Limb (tissue), 2 donors: ENCODE measurements around the gene HOMEZ.
"Not testable (repeated sequence)": the region's sequence is repeated elsewhere in the genome, so short reads cannot be mapped to it uniquely, and the experiment has no call there.

Source experiments
- DNase-seq, 2 donors: peaks; one replicate each; pipeline ENCODE4 v3.0.0-alpha.2; 2016; ENCODE audit errors: extremely low spot score in 2 of 2

The HOMEZ gene, protein sequence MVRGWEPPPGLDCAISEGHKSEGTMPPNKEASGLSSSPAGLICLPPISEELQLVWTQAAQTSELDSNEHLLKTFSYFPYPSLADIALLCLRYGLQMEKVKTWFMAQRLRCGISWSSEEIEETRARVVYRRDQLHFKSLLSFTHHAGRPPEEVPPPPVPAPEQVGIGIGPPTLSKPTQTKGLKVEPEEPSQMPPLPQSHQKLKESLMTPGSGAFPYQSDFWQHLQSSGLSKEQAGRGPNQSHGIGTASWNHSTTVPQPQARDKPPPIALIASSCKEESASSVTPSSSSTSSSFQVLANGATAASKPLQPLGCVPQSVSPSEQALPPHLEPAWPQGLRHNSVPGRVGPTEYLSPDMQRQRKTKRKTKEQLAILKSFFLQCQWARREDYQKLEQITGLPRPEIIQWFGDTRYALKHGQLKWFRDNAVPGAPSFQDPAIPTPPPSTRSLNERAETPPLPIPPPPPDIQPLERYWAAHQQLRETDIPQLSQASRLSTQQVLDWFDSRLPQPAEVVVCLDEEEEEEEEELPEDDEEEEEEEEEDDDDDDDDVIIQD

GRCh38 chr14:23286020-23286901, at the start of gene HOMEZ:
HOMEZ (minus strand) TSS chr14:23286132; CDS start chr14:23285952, 180 bp downstream.
- DNase-seq: peak; percentile 99

GRCh38 chr14:23335623-23336022, 49.7 kb upstream of the HOMEZ start:
- no peak for DNase-seq

DNA sequence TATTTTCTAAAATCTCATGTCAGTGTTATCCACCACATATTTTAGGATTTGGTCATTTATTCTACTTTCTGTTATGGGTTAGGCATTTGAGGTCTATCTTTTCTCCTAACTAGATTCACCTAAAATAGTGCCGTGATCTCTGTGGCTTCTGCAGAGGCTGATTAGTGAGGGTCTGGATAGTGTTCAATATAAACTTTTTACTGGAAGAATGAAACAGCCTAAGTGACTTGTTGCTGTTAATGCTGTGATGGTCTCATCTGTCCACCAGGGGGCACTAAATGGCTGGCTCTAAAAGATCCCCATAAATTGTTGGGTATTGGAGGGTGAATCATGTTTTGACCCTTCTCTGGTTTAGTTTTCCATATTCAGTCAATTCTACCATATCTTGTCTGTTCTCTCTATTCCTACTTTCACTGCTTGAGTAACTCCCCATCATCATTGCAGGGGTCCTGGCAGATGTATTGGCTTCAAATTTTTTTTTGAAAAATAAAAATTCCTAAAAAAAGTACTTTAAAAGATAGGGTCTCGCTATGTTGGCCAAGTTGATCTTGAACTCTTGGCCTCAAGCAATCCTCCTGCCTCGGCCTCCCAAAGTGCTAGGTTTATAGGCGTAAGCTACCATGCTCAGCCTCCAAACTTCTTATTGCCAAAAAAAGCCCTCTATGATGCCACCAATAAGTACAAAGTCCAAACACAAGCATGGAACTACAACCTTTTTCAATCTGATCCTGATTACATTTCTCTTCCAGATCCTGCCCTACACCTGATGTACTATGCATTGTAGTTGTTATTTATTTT, 42.2 kb upstream of the HOMEZ start:
- peak; percentile 73 to 77 for DNase-seq

DNA sequence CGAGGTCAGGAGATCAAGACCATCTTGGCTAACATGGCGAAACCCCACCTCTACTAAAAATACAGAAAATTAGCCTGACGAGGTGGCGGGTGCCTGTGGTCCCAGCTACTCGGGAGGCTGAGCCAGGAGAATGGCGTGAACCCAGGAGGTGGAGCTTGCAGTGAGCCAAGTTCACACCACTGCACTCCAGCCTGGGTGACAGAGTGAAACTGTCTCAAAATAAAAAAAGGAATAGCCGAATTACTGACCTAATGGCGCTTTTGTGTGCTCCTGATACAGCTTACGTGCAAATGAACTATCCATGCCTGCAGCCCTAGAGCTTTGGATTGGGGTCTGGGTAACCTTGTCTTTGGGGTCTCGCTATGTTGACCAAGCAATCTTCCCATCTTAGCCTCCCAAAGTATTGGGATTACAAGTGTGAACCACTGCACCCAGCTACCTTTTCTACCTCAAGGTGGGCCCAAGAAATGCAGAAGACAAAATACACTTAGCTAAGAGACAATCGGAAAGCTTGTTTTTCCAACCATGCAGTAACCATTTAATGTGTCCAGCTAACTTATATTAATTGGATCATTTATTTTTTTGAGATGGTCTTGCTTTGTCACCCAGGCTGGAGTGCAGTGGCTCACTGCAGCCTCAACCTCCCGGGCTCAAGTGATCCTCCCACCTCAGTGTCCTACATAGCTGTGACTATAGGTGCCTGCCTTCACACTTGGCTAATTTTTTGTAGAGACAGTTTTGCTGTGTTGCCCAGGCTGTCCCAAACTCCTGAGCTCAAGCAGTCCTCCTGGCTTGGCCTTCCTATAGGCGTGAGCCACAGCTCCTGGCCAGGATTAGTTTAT, 40.8 kb upstream of the HOMEZ start:
- DNase-seq: no peak

DNA sequence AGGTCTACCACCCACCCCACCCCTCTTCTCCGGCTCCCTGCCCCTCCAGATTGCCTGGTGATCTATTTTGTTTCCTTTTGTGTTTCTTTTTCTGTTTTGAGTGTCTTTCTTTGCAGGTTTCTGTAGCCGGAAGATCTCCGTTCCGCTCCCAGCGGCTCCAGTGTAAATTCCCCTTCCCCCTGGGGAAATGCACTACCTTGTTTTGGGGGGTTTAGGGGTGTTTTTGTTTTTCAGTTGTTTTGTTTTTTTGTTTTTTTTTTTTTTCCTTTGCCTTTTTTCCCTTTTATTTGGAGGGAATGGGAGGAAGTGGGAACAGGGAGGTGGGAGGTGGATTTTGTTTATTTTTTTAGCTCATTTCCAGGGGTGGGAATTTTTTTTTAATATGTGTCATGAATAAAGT, 39.8 kb upstream of the HOMEZ start:
- DNase-seq: not testable (repeated sequence)

GRCh38 chr14:23324993-23325392, 39.1 kb upstream of the HOMEZ start:
- no peak for DNase-seq

DNA sequence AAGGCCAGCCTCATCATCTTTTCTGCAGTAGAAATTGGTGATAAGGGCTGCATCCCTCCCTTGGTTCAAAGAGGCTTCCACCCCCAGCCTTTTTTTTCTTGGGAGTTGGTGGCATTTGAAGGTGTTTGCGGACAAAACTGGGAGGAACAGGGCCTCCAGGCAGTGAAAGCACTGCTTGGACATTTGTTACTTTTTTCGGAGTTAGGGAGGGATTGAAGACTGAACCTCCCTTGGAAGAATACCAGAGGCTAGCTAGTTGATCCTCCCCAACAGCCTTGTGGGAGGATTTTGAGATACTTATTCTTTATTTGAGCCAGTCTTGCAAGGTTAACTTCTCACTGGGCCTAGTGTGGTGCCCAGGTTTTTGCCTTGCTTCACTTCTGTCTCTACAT, 38.5 kb upstream of the HOMEZ start:
- no peak for DNase-seq

DNA sequence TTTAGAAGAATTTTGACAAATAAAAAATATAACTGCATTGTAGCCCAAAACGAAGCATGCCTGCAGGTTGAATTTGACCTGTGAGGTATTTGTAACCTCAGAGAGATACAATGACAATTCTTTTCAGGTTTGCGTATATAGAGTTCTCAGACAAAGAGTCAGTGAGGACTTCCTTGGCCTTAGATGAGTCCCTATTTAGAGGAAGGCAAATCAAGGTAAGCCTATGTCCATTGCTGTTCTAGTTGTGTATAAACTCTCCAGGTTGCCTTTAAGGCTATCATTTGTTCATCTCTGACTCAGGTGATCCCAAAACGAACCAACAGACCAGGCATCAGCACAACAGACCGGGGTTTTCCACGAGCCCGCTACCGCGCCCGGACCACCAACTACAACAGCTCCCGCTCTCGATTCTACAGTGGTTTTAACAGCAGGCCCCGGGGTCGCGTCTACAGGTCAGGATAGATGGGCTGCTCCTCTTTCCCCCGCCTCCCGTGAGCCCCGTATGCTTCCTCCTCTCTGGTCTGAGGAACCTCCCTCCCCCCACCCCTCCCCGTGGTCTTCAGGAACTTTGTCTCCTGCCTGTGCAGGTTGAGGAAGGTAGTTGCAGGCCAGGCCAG, 38.0 kb upstream of the HOMEZ start:
- DNase-seq: no peak

- DNase-seq: no peak
Observed at GRCh38 chr14:23322568-23323517, 36.9 kb upstream of the HOMEZ start.

GRCh38 chr14:23321572-23322547, 35.9 kb upstream of the HOMEZ start:
- peak; percentile 30 to 67 for DNase-seq

- DNase-seq: peak; percentile 99
Observed at GRCh38 chr14:23320584-23321571, 34.9 kb upstream of the HOMEZ start, which contains the start of gene PABPN1. PABPN1 (plus strand) TSS chr14:23321457; CDS start chr14:23321470, 13 bp downstream.

DNA sequence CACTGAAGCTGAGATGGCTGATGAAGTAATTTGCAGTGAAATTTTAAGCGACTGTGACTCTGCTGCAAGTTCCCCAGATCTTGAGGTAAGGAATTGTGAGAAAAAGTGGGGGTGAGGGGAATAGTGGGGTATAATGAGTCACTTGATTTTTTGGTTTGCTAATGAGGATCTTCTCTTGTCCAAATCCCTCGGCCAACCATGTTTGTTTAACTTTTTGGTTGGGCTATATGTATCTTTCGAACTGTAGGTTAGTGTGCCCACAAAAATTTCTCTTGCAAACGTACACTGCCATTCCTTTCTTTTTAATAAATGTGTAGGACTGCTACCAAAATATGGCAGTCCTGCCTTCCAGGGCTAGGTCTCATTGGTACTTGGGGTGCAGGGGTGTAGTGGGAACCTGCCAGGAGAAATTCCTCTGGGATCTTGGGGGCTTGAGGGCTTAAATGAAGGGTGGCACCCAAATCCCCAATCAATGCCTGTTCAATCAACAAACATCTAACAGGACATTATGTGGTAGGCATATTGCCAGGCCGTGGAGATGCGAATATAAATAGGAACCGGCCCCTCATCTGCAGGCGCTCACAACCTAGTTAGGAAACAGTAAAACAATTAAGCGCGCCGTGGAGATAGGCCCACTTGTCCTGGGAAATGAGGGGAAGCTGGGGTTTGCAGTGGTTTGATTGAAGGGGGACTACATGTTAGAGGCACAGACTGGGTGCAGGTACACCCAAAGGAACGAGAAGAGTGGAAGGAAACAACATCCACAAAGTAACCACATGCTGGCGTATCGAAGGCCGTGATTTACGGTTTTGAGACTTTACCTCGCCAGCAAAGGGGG, 34.0 kb upstream of the HOMEZ start:
- no peak for DNase-seq

- no peak for DNase-seq
Observed at GRCh38 chr14:23316300-23316699, 30.4 kb upstream of the HOMEZ start.

GRCh38 chr14:23310546-23310945, 24.6 kb upstream of the HOMEZ start:
- DNase-seq: no peak

- no peak for DNase-seq
Observed at GRCh38 chr14:23308721-23309445, 23.0 kb upstream of the HOMEZ start.
